GM06990 (cell line): ENCODE data around the gene PTPRO.
A peak's percentile ranks its signal among the peaks of the same experiment; 100 is the strongest.

Source experiments
- DNase-seq: peaks from one replicate; pipeline ENCODE4 v3.0.0-alpha.2; 2011; ENCODE audit not compliant: insufficient read length; ENCODE audit errors: extremely low read depth
- H3K27me3 ChIP-seq: replicated peaks from 2 replicates; pipeline ENCODE4 v1.6.0; 2011; ENCODE audit warnings: low read length; ENCODE audit not compliant: control insufficient read depth, insufficient read depth
- H3K36me3 ChIP-seq: 2 replicates; pipeline ENCODE4 v1.5.1; 2011; ENCODE audit warnings: low read length; ENCODE audit not compliant: control insufficient read depth, insufficient read depth
- H3K4me3 ChIP-seq: replicated peaks from 2 replicates; pipeline ENCODE4 v1.5.1; 2011; ENCODE audit warnings: low read depth, mild to moderate bottlenecking, control low read depth, low read length
- TF ChIP-seq, protein P1 (sequence below): IDR thresholded peaks from 2 replicates; pipeline ENCODE4 v1.5.1; 2011; ENCODE audit warnings: low read length, control low read depth, mild to moderate bottlenecking, inconsistent platforms; ENCODE audit not compliant: insufficient read depth, poor library complexity, severe bottlenecking

PTPRO gene

GRCh38 chr12:15477761-15478160, 155.5 kb downstream of the PTPRO start:
- H3K36me3 ChIP-seq = no peaks in the 10 kb centered on the region
- no peak overlapping the region for H3K4me3 ChIP-seq
- DNase-seq = no peak
- no peaks in the 10 kb centered on the region for H3K27me3 ChIP-seq
- TF ChIP-seq, protein P1, sequence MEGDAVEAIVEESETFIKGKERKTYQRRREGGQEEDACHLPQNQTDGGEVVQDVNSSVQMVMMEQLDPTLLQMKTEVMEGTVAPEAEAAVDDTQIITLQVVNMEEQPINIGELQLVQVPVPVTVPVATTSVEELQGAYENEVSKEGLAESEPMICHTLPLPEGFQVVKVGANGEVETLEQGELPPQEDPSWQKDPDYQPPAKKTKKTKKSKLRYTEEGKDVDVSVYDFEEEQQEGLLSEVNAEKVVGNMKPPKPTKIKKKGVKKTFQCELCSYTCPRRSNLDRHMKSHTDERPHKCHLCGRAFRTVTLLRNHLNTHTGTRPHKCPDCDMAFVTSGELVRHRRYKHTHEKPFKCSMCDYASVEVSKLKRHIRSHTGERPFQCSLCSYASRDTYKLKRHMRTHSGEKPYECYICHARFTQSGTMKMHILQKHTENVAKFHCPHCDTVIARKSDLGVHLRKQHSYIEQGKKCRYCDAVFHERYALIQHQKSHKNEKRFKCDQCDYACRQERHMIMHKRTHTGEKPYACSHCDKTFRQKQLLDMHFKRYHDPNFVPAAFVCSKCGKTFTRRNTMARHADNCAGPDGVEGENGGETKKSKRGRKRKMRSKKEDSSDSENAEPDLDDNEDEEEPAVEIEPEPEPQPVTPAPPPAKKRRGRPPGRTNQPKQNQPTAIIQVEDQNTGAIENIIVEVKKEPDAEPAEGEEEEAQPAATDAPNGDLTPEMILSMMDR = no peak

DNA sequence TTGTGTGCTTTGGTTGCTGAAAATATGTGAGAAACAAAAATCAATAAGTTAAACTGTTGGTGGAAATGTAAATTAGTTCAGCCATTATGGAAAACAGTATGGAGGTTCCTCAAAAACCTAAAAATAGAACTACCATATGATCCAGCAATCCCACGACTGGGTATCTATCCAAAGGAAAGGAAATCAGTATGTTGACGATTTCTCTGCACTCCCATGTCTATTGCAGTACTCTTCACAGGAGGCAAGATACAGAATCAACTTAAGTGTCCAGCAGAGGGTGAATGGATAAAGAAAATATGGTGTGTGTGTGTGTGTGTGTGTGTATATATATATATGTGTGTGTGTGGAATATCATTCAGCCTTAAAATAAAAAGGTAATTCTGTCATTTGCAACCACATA, 159.5 kb downstream of the PTPRO start:
- no peak for DNase-seq
- no peak overlapping the region for H3K4me3 ChIP-seq
- no peaks in the 10 kb centered on the region for H3K27me3 ChIP-seq
- no peaks in the 10 kb centered on the region for H3K36me3 ChIP-seq
- TF ChIP-seq, protein P1 = no peak

DNA sequence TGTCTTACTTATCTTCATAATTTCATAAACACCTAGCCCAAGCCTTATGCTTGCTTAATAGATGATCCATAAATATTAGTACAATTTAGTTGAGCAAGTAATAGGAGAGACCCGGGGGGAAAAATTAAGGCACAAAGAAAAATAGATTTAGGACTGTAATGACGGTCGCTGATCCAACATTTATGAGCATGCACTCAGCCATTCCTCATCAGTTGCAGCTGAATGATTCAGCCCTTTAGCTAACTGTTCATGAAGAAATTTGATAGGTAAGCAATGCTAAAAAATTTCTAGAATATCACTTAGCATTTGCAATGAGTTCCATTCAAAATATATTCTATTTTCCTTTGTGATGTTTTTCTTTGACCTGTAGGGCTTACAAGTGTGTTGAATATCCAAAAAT, 163.2 kb downstream of the PTPRO start:
- TF ChIP-seq, protein P1 = no peak
- no peaks in the 10 kb centered on the region for H3K36me3 ChIP-seq
- DNase-seq = no peak
- no peak overlapping the region for H3K4me3 ChIP-seq
- no peaks in the 10 kb centered on the region for H3K27me3 ChIP-seq

DNA sequence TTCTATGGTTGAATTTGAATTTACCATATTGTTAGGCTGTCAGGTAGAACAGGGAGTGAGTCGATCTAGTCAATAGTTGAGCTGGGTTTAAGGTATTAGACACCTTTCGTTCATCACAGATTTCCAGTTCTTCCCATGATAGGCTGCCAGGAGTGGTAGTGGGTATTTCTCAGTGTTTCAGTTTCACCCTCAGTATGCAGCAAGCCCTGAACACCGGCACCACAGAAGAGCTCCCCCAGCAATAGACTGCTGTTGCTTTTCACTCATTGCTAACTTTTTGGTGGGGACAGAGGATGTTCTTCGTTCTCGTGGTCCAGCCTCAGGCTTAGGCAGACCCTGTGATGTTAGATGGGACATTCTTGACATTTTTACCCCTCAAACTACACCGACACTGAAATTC, 164.6 kb downstream of the PTPRO start:
- no peak overlapping the region for H3K4me3 ChIP-seq
- H3K27me3 ChIP-seq = no peaks in the 10 kb centered on the region

DNA sequence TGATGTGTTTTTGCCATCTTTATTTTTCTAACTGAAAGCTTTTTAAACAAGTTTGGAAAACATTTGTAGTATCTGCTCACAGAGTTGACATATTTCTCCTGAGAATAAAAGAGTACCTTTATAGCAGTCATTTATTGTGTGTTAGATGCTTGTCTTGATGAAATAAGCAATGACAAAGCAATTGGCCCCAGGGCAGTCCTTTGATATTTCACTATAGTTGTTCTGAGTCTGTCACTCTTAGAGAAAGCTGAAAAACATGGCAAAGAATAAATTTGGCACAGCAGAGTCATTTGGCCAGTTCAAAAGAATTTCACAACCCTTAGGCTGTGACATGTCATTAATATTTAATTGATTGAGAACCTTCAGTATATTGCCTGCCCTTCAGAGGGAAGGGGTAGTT, 166.2 kb downstream of the PTPRO start:
- H3K4me3 ChIP-seq = no peak overlapping the region
- no peaks in the 10 kb centered on the region for H3K27me3 ChIP-seq
- H3K36me3 ChIP-seq = no peaks in the 10 kb centered on the region
- no peak for DNase-seq
- TF ChIP-seq, protein P1 = no peak

More for the DNA sequence above, 164.6 kb downstream of the PTPRO start:
- TF ChIP-seq, protein P1 = no peak
- DNase-seq = no peak
- H3K36me3 ChIP-seq = no peaks in the 10 kb centered on the region

- Histone ChIP-seq H3K36me3 (no peaks in the 10 kb centered on the region), H3K4me3 (no peak overlapping the region), H3K27me3 (no peaks in the 10 kb centered on the region)
- DNase-seq = peak; percentile 14
- TF ChIP-seq, protein P1 = no peak
These were observed 172.2 kb downstream of the PTPRO start for GRCh38 chr12:15494329-15495046.
